ENCODE data around the gene SOBP. TPM values are rescaled to one million over a fixed set of nuclear protein-coding genes. Genes with fewer than 3 reads are reported as not detected.

The SOBP gene
- total RNA-seq, 1 donor from 2014 or later: 13.3 TPM

GRCh38 chr6:107660839-107661238 lies 170.9 kb downstream of the SOBP start:
- no peaks in the 10 kb centered on the region for H3K27me3 ChIP-seq
- DNase-seq (ENCODE audit: extremely low spot score in 2 of 2): no peak
- H3K36me3 ChIP-seq: no peaks in the 10 kb centered on the region
- TF ChIP-seq POLR2AphosphoS5 (IDR thresholded peaks at IDR 0.05; ENCODE audit: insufficient read depth in 1 of 2, low read depth in 1 of 2) (no peak), POLR2A (IDR thresholded peaks at IDR 0.05) (no peak), CTCF (IDR thresholded peaks at IDR 0.05) (no peak)
- H3K4me3 ChIP-seq: no peak overlapping the region
- H3K4me1 ChIP-seq: peaks cover 15% of the 10 kb centered on the region
- H3K9me3 ChIP-seq: no peaks in the 10 kb centered on the region
- no peak overlapping the region for H3K27ac ChIP-seq
- intact Hi-C loops (cut with DNase I): loop anchor here (10.0 kb wide), 1 partner anchor 166 kb away; the partner anchor contains the start of gene SOBP

DNA sequence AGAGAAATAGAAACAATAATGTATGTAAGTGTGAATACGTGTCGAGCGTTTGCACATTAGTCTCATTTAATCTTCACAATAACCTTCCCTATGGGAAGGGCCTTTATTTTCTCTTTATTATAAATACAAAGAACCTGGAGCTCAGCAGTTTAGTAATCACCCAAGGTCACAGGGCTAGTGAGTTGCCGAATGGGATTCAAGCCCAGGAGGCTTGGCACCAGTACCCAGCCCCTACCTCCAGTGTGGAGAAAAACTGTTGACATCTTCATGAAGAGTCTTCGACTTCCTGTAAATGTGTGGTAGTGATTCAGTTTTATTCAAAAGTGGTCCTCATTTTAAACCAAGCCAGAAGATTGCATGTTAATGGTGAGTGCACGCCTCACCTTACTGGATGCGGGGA lies 171.4 kb downstream of the SOBP start:
- intact Hi-C loops (cut with DNase I): loop anchor here (10.0 kb wide), 1 partner anchor 166 kb away; the partner anchor contains the start of gene SOBP
- peaks cover 15% of the 10 kb centered on the region for H3K4me1 ChIP-seq
- TF ChIP-seq POLR2A (IDR thresholded peaks at IDR 0.05) (no peak), CTCF (IDR thresholded peaks at IDR 0.05) (no peak), POLR2AphosphoS5 (IDR thresholded peaks at IDR 0.05; ENCODE audit: insufficient read depth in 1 of 2, low read depth in 1 of 2) (no peak)

GRCh38 chr6:107662333-107662732 lies 172.4 kb downstream of the SOBP start:
- Histone ChIP-seq H3K27ac (no peak overlapping the region), H3K4me3 (no peak overlapping the region), H3K27me3 (no peaks in the 10 kb centered on the region), H3K36me3 (no peaks in the 10 kb centered on the region), H3K9me3 (no peaks in the 10 kb centered on the region), H3K4me1 (peaks cover 12% of the 10 kb centered on the region)
- DNase-seq (ENCODE audit: extremely low spot score in 2 of 2): no peak
- intact Hi-C loops (cut with DNase I): loop anchor here (10.0 kb wide), 1 partner anchor 168 kb away; the partner anchor contains the start of gene SOBP
- no peak for TF ChIP-seq CTCF (IDR thresholded peaks at IDR 0.05)
- no peak for TF ChIP-seq POLR2AphosphoS5 (IDR thresholded peaks at IDR 0.05; ENCODE audit: insufficient read depth in 1 of 2, low read depth in 1 of 2)

More for the DNA sequence above, 171.4 kb downstream of the SOBP start:
- DNase-seq (ENCODE audit: extremely low spot score in 2 of 2): no peak
- Histone ChIP-seq H3K36me3 (no peaks in the 10 kb centered on the region), H3K27ac (no peak overlapping the region), H3K27me3 (no peaks in the 10 kb centered on the region), H3K4me3 (no peak overlapping the region), H3K9me3 (no peaks in the 10 kb centered on the region)

DNA sequence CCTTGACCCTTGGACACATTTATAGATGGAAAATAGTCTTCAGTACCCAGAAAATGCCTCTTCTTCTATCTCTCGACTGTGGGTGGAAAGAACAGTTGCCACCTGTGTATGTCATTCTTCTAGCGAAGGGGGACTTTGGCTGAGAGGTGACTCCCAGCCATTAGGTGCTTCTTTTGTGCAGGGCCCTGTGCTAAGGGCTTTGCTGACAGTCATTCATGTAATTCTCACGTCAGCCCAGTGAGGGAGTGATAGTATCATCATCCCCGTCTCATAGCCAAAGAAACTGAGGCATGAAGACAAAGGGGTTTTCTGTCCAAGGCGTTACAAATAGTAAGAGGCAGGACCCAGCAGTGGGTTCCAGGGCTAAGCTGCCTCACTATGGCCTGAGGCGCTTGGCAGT lies 173.4 kb downstream of the SOBP start:
- H3K36me3 ChIP-seq: no peaks in the 10 kb centered on the region
- H3K4me3 ChIP-seq: no peak overlapping the region
- no peaks in the 10 kb centered on the region for H3K27me3 ChIP-seq
- peaks cover 5% of the 10 kb centered on the region for H3K4me1 ChIP-seq
- intact Hi-C loops (cut with DNase I): loop anchor here (10.0 kb wide), 1 partner anchor 169 kb away; the partner anchor contains the start of gene SOBP
- no peaks in the 10 kb centered on the region for H3K9me3 ChIP-seq
- no peak overlapping the region for H3K27ac ChIP-seq
- no peak for TF ChIP-seq POLR2AphosphoS5 (IDR thresholded peaks at IDR 0.05; ENCODE audit: insufficient read depth in 1 of 2, low read depth in 1 of 2)
- DNase-seq (ENCODE audit: extremely low spot score in 2 of 2): no peak

DNA sequence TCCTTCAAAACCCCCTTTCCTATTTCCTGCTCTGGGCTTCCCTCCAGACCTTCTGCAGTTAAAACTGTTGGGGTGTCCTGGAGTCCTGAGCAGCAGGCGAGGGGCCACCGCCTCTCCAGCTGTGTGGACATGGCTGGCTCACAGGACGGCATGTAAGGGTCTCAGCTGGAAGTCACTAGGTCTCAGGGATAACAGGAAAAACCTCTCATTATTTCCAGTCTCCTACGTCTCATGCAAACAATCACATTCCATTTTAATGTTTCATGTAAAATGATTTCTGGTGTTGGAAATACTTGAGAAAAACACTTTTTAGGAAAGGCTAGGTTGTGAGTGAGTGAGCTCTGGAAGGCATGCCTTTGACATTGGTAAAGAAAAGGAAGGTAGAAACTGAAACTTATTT lies 175.5 kb downstream of the SOBP start:
- intact Hi-C loops (cut with DNase I): loop anchor here (10.0 kb wide), 1 partner anchor 171 kb away; the partner anchor contains the start of gene SOBP
- no peaks in the 10 kb centered on the region for H3K27me3 ChIP-seq
- peaks cover under 1% of the 10 kb centered on the region for H3K4me1 ChIP-seq
- H3K9me3 ChIP-seq: no peaks in the 10 kb centered on the region
- no peak overlapping the region for H3K27ac ChIP-seq
- H3K36me3 ChIP-seq: no peaks in the 10 kb centered on the region
- no peak overlapping the region for H3K4me3 ChIP-seq
- no peak for TF ChIP-seq CTCF (IDR thresholded peaks at IDR 0.05)
- TF ChIP-seq POLR2A (IDR thresholded peaks at IDR 0.05): no peak
- TF ChIP-seq POLR2AphosphoS5 (IDR thresholded peaks at IDR 0.05; ENCODE audit: insufficient read depth in 1 of 2, low read depth in 1 of 2): no peak
- no peak for DNase-seq (ENCODE audit: extremely low spot score in 2 of 2)

All from vagina (tissue), 2 donors.